GM12878 (cell line): ENCODE data around the gene SPATC1L. TPM values are rescaled to one million over a fixed set of nuclear protein-coding genes. Genes with fewer than 3 reads are reported as not detected.

Experiments
- ATAC-seq: fragments of 200-7000 bp; cut with Tn5 transposase; 3 replicates; pipeline ENCODE4 v1.9.1; 2020; ENCODE audit warnings: mild to moderate bottlenecking, moderate library complexity
- BruUV-seq: library from RNA; stranded (reverse); fragments of 400-500 nt; replicated peaks from 2 replicates; lab custom pipeline; 2021; lab: Mats Ljungman, UMichigan
- CTCF ChIA-PET: fragments of 300-600 bp; sonication (Branson Sonifier 250); formaldehyde crosslinking; extraction: SDS; loops from one replicate; lab custom pipeline; 2021; ENCODE audit warnings: inconsistent platforms; lab: Yijun Ruan, JAX
- POLR2A ChIA-PET: fragments of 350-600 bp; formaldehyde crosslinking; extraction: SDS; loops from one replicate; lab custom pipeline; 2021; ENCODE audit warnings: inconsistent platforms; lab: Charles Lee
- RAD21 ChIA-PET: fragments of 300-600 bp; sonication (Branson Sonifier 250); formaldehyde crosslinking; loops from one replicate; lab custom pipeline; 2023; ENCODE audit warnings: antibody characterized with exemption; ENCODE audit not compliant: unreplicated experiment; lab: Charles Lee
- SMC1A ChIA-PET: fragments of 300-600 bp; sonication (Branson Sonifier 250); formaldehyde crosslinking; loops from one replicate; lab custom pipeline; 2023; ENCODE audit not compliant: unreplicated experiment, uncharacterized antibody; lab: Charles Lee
- DNase-seq: peaks from one replicate; pipeline ENCODE4 v3.0.0-alpha.2; 2011; ENCODE audit warnings: low read depth, low spot score
- FAIRE-seq: peaks from 3 replicates; lab custom pipeline; 2011; peaks lifted over from hg19 to GRCh38; lab: Jason Lieb, UNC
- H2AFZ ChIP-seq: 2 replicates; pipeline ENCODE4 v1.6.0; 2011; ENCODE audit warnings: low read depth, low read length, control low read depth; ENCODE audit not compliant: control insufficient read depth
- H3K27ac ChIP-seq: 2 replicates; pipeline ENCODE4 v1.5.1; 2011; ENCODE audit warnings: control low read depth; ENCODE audit not compliant: control insufficient read depth, insufficient read depth
- H3K27me3 ChIP-seq, 2 experiments: replicated peaks in 1 of 2; 2 replicates each; pipeline versions ENCODE4 v1.6.0 to v1.6.1; 2011; ENCODE audit warnings: low read length in 1 of 2; ENCODE audit not compliant: control insufficient read depth in 2 of 2, insufficient read depth in 2 of 2
- H3K36me3 ChIP-seq, 2 experiments: 2 replicates each; pipeline ENCODE4 v1.5.1; 2011; ENCODE audit warnings: low read length in 1 of 2; ENCODE audit not compliant: control insufficient read depth in 2 of 2, insufficient read depth in 2 of 2
- H3K4me1 ChIP-seq: 2 replicates; pipeline ENCODE4 v1.6.1; 2011; ENCODE audit warnings: mild to moderate bottlenecking, low read length, moderate library complexity, mixed read lengths; ENCODE audit not compliant: control insufficient read depth, insufficient read depth
- H3K4me2 ChIP-seq: 2 replicates; pipeline ENCODE4 v1.6.0; 2011; ENCODE audit warnings: control low read depth; ENCODE audit not compliant: control insufficient read depth, insufficient read depth
- H3K4me3 ChIP-seq: fragments of 200-600 bp; sonication (generic); 2 replicates; pipeline ENCODE4 v1.5.1; 2016
- H3K79me2 ChIP-seq: 2 replicates; pipeline ENCODE4 v1.6.0; 2011; ENCODE audit warnings: low read length; ENCODE audit not compliant: control insufficient read depth, insufficient read depth
- H3K9ac ChIP-seq: 2 replicates; pipeline ENCODE4 v1.8.0; 2011; ENCODE audit warnings: low read length, control low read depth, mixed read lengths; ENCODE audit not compliant: control insufficient read depth, insufficient read depth
- H3K9me3 ChIP-seq: replicated peaks from 3 replicates; pipeline ENCODE4 v1.5.1; 2011; ENCODE audit warnings: mild to moderate bottlenecking, low read length; ENCODE audit not compliant: control insufficient read depth, insufficient read depth
- H4K20me1 ChIP-seq: 2 replicates; pipeline ENCODE4 v1.6.0; 2011; ENCODE audit not compliant: control insufficient read depth, insufficient read depth
- CHD2 ChIP-seq: IDR thresholded peaks from 2 replicates; pipeline ENCODE4 v1.6.1; 2011; ENCODE audit warnings: low read depth, low read length, improper control_type of control experiment, borderline replicate concordance
- EGR1 ChIP-seq, 2 experiments: IDR thresholded peaks; 1 replicate in 1 of 2; 2 replicates in 1 of 2; pipeline ENCODE4 v1.6.1; 2011 to 2012; ENCODE audit warnings: low read depth in 2 of 2, low read length in 2 of 2, borderline replicate concordance in 1 of 2, mild to moderate bottlenecking in 1 of 2, moderate library complexity in 1 of 2
- GABPA ChIP-seq: IDR thresholded peaks from 2 replicates; pipeline ENCODE4 v1.6.1; 2014; ENCODE audit warnings: antibody characterized with exemption, low read depth, mild to moderate bottlenecking, inconsistent platforms
- GATAD2B ChIP-seq: fragments of 450-650 bp; conservative IDR thresholded peaks from 2 replicates; pipeline ENCODE4 v1.6.1; 2017; ENCODE audit warnings: low read depth, mild to moderate bottlenecking, moderate library complexity
- KLF5 ChIP-seq: fragments of 450-650 bp; IDR thresholded peaks from 2 replicates; pipeline ENCODE4 v1.6.1; 2014; ENCODE audit warnings: mild to moderate bottlenecking; ENCODE audit not compliant: partially characterized antibody
- RCOR1 ChIP-seq: conservative IDR thresholded peaks from 2 replicates; pipeline ENCODE4 v1.6.1; 2012; ENCODE audit warnings: low read depth, low read length, improper control_type of control experiment
- SIN3A ChIP-seq: IDR thresholded peaks from 2 replicates; pipeline ENCODE4 v1.6.1; 2012; ENCODE audit warnings: low read depth, low read length, improper control_type of control experiment
- SMAD1 ChIP-seq: fragments of 450-650 bp; IDR thresholded peaks from 2 replicates; pipeline ENCODE4 v1.6.1; 2018; ENCODE audit warnings: mild to moderate bottlenecking, low read depth; ENCODE audit not compliant: partially characterized antibody
- SMAD5 ChIP-seq: IDR thresholded peaks from 2 replicates; pipeline ENCODE4 v1.6.1; 2016; ENCODE audit warnings: antibody characterized with exemption, low read depth
- TCF12 ChIP-seq: IDR thresholded peaks from 2 replicates; pipeline ENCODE4 v1.6.1; 2011; ENCODE audit warnings: low read depth, mild to moderate bottlenecking, low read length
- ZSCAN29 ChIP-seq: fragments of 450-650 bp; IDR thresholded peaks from 2 replicates; pipeline ENCODE4 v1.6.1; 2017; ENCODE audit warnings: mild to moderate bottlenecking, moderate library complexity
- WGBS: methylation state at CpG from one replicate; pipeline ENCODE4 v1.1.6; 2016; ENCODE audit warnings: low lambda C conversion rate; ENCODE audit not compliant: insufficient replicate concordance, insufficient coverage; ENCODE audit errors: missing lambda C conversion rate; 5-methylcytosine and 5-hydroxymethylcytosine counted together
- in situ Hi-C: fragments of 300-500 bp; cut with MboI; formaldehyde crosslinking; loops from 9 replicates; pipeline ENCODE4 v1.14.3; 2018; ENCODE audit warnings: mixed read lengths
- intact Hi-C: fragments of 100-400 bp; cut with micrococcal nuclease; formaldehyde crosslinking; loops from one replicate; pipeline ENCODE4 v1.14.2; 2022; ENCODE audit not compliant: unreplicated experiment
- polyA plus RNA-seq, 11 experiments: library from polyadenylated mRNA; depleted of rRNA in 4 of 11; unstranded in 6 of 11; stranded (reverse) in 5 of 11; fragments of >200 nt; fragmentation: Nextera tagmentation in 4 of 11; fragmentation: Illumina TruSeq in 1 of 11; extraction: Ambion mirVana in 4 of 11; extraction: Trizol in 1 of 11; gene quantifications; 1 replicate in 1 of 11; 2 replicates in 10 of 11; pipeline versions ENCODE4 v1.2.1 to v1.2.3, GENCODE V29; 2011 to 2016; ENCODE audit warnings: inconsistent platforms in 2 of 11, missing spikeins in 2 of 11, low read depth in 1 of 11
- total RNA-seq, 4 experiments: library from RNA; depleted of rRNA in 3 of 4; stranded (reverse); fragments of >200 nt in 3 of 4; fragmentation: Illumina TruSeq in 1 of 4; extraction: Trizol in 1 of 4; gene quantifications; 2 replicates each; pipeline versions ENCODE4 v1.2.1 to v1.2.3, GENCODE V29; 2013 to 2021
- TF ChIP-seq, protein P1 (sequence below): fragments of 450-650 bp; IDR thresholded peaks from 2 replicates; pipeline ENCODE4 v1.6.1; 2017; ENCODE audit warnings: mild to moderate bottlenecking, moderate library complexity
- TF ChIP-seq, protein P2 (sequence below): IDR thresholded peaks from 2 replicates; pipeline ENCODE4 v1.6.1; 2011; ENCODE audit warnings: borderline replicate concordance, low read depth, mild to moderate bottlenecking, moderate library complexity, mixed read lengths, low read length; ENCODE audit not compliant: insufficient read depth; ENCODE audit errors: extremely low read length

Gene SPATC1L
- total and polyA plus RNA-seq, 10 of the 15 experiments (the other 5 are each of a cell fraction or from before 2014, with no cell fraction given), result 1.4 to 16.0 (median 7.0) TPM; not detected in 2

GRCh38 chr21:46122758-46123683, 61.2 kb downstream of the SPATC1L start (continued):
- TF ChIP-seq, protein P1, sequence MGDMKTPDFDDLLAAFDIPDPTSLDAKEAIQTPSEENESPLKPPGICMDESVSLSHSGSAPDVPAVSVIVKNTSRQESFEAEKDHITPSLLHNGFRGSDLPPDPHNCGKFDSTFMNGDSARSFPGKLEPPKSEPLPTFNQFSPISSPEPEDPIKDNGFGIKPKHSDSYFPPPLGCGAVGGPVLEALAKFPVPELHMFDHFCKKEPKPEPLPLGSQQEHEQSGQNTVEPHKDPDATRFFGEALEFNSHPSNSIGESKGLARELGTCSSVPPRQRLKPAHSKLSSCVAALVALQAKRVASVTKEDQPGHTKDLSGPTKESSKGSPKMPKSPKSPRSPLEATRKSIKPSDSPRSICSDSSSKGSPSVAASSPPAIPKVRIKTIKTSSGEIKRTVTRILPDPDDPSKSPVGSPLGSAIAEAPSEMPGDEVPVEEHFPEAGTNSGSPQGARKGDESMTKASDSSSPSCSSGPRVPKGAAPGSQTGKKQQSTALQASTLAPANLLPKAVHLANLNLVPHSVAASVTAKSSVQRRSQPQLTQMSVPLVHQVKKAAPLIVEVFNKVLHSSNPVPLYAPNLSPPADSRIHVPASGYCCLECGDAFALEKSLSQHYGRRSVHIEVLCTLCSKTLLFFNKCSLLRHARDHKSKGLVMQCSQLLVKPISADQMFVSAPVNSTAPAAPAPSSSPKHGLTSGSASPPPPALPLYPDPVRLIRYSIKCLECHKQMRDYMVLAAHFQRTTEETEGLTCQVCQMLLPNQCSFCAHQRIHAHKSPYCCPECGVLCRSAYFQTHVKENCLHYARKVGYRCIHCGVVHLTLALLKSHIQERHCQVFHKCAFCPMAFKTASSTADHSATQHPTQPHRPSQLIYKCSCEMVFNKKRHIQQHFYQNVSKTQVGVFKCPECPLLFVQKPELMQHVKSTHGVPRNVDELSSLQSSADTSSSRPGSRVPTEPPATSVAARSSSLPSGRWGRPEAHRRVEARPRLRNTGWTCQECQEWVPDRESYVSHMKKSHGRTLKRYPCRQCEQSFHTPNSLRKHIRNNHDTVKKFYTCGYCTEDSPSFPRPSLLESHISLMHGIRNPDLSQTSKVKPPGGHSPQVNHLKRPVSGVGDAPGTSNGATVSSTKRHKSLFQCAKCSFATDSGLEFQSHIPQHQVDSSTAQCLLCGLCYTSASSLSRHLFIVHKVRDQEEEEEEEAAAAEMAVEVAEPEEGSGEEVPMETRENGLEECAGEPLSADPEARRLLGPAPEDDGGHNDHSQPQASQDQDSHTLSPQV, result no peak

DNA sequence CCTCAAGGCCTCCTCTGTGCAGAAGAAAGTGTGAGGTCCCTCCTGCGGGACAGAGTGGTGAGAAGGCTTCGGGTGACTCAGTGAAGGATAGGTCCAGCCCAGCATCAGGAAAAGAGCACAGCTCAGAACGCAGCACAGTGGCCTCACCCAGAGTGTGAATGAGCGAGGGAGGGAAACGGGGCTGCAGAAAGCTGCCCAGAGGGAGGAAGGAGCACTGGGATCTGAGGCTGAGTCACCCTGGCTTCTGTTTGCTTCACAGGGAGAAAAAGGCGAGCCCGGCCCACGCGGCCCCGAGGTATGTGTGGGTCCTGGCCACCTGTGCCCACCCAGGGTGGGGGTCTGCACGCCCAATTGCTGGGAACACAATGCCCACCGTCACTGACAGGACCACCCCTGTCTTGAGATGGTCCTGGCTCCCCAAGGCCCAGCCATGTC, 62.0 kb downstream of the SPATC1L start:
- Histone ChIP-seq H3K27me3 (no peaks in the 10 kb centered on the region), H3K4me1 (no peaks in the 10 kb centered on the region), H4K20me1 (no peaks in the 10 kb centered on the region), H3K36me3 (no peaks in the 10 kb centered on the region), H3K79me2 (no peaks in the 10 kb centered on the region), H3K27ac (no peak overlapping the region), H3K9ac (no peak overlapping the region), H3K4me2 (no peak overlapping the region), H2AFZ (no peak overlapping the region), H3K4me3 (no peak overlapping the region), H3K9me3 (no peaks in the 10 kb centered on the region)
- ChIA-PET POLR2A (no interaction called here), CTCF (no interaction called here), SMC1A (no interaction called here), RAD21 (no interaction called here)
- intact Hi-C loops (no loop called here), in situ Hi-C loops (no loop called here)
- 27% methylated on average over 12 of the region's 12 CpGs for WGBS
- BruUV-seq, result no TSS peak
- FAIRE-seq (no peak), DNase-seq (no peak), ATAC-seq (no peak)
- TF ChIP-seq CHD2 (no peak), SMAD1 (no peak), SMAD5 (no peak), TCF12 (no peak), KLF5 (no peak), ZSCAN29 (no peak), GABPA (no peak), RCOR1 (no peak), EGR1 (IDR thresholded peaks at IDR 0.05; ENCODE audit: borderline replicate concordance in 1 of 2, low read depth in 2 of 2, low read length in 2 of 2) (no peak), SIN3A (no peak), GATAD2B (no peak)
- TF ChIP-seq, protein P2, sequence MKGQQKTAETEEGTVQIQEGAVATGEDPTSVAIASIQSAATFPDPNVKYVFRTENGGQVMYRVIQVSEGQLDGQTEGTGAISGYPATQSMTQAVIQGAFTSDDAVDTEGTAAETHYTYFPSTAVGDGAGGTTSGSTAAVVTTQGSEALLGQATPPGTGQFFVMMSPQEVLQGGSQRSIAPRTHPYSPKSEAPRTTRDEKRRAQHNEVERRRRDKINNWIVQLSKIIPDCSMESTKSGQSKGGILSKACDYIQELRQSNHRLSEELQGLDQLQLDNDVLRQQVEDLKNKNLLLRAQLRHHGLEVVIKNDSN, result no peak
